K562 (cell line): Measurements from ENCODE around the gene ZNF213. TPM values are rescaled to one million over a fixed set of nuclear protein-coding genes. Genes with fewer than 3 reads are reported as not detected.

ENCODE experiments used
- ATAC-seq: fragments of 200-7000 bp; cut with Tn5 transposase; 3 replicates; pipeline ENCODE4 v1.9.1; 2020; ENCODE audit warnings: moderate library complexity
- BruUV-seq: library from RNA; stranded (reverse); fragments of 400-500 nt; replicated peaks from 2 replicates; lab custom pipeline; 2021; lab: Mats Ljungman, UMichigan
- CTCF ChIA-PET: fragments of 300-600 bp; formaldehyde crosslinking; extraction: SDS; loops from one replicate; lab custom pipeline; 2021; ENCODE audit warnings: low intra/inter-chr PET ratio; lab: Yijun Ruan, JAX
- POLR2A ChIA-PET: fragments of 300-600, 350-650 bp; sonication (Branson Sonifier 250); formaldehyde crosslinking; extraction: SDS; loops from one replicate; lab custom pipeline; 2021; ENCODE audit warnings: antibody characterized with exemption, inconsistent platforms; lab: Yijun Ruan, JAX
- DNase-seq, 4 experiments: peaks; one replicate each; pipeline versions ENCODE4 v3.0.0 to v3.0.0-alpha.2; 2011 to 2018; ENCODE audit warnings: low spot score in 3 of 4, mixed read lengths in 3 of 4; ENCODE audit errors: extremely low read depth in 1 of 4
- FAIRE-seq: peaks from 2 replicates; lab custom pipeline; 2011; peaks lifted over from hg19 to GRCh38; lab: Jason Lieb, UNC
- H2AFZ ChIP-seq: 2 replicates; pipeline ENCODE4 v1.6.0; 2011; ENCODE audit warnings: low read depth, low read length, control low read depth, inconsistent platforms
- H3K27ac ChIP-seq: fragments of 200-600 bp; 3 replicates; pipeline ENCODE4 v1.8.0; 2011; ENCODE audit warnings: low read depth, mild to moderate bottlenecking, control low read depth, inconsistent platforms, low read length, moderate library complexity, mixed read lengths; ENCODE audit errors: extremely low read depth
- H3K27me3 ChIP-seq, 2 experiments: fragments of 300-600 bp in 1 of 2; 2 replicates in 1 of 2; 3 replicates in 1 of 2; pipeline versions ENCODE4 v1.6.0 to v1.8.0; 2011; ENCODE audit warnings: inconsistent platforms in 2 of 2, low read length in 2 of 2, mild to moderate bottlenecking in 1 of 2, mixed read lengths in 1 of 2, moderate library complexity in 1 of 2; ENCODE audit not compliant: control insufficient read depth in 2 of 2, insufficient read depth in 2 of 2
- H3K36me3 ChIP-seq: fragments of 300-600 bp; 3 replicates; pipeline ENCODE4 v1.8.0; 2011; ENCODE audit warnings: mild to moderate bottlenecking, low read length, inconsistent platforms; ENCODE audit not compliant: control insufficient read depth, insufficient read depth
- H3K4me1 ChIP-seq, 2 experiments: fragments of 200-600 bp in 1 of 2; replicated peaks in 1 of 2; 2 replicates in 1 of 2; 3 replicates in 1 of 2; pipeline versions ENCODE4 v1.5.1 to v1.8.0; 2011; ENCODE audit warnings: inconsistent platforms in 2 of 2, low read length in 2 of 2, mild to moderate bottlenecking in 1 of 2, mixed read lengths in 1 of 2, moderate library complexity in 1 of 2; ENCODE audit not compliant: control insufficient read depth in 2 of 2, insufficient read depth in 2 of 2
- H3K4me2 ChIP-seq: 2 replicates; pipeline ENCODE4 v1.6.1; 2011; ENCODE audit warnings: low read length, control low read depth, inconsistent platforms, mixed read lengths; ENCODE audit not compliant: insufficient read depth
- H3K4me3 ChIP-seq: fragments of 200-600 bp; sonication (generic), shearing (Covaris generic); 2 replicates; pipeline ENCODE4 v1.5.1; 2016; ENCODE audit warnings: control low read depth, inconsistent platforms
- H3K79me2 ChIP-seq: fragments of 200-600 bp; 3 replicates; pipeline ENCODE4 v1.8.0; 2011; ENCODE audit warnings: low read length, inconsistent platforms; ENCODE audit not compliant: control insufficient read depth, insufficient read depth
- H3K9ac ChIP-seq, 2 experiments: 2 replicates each; pipeline versions ENCODE4 v1.6.0 to v1.6.1; 2011; ENCODE audit warnings: low read depth in 2 of 2, low read length in 2 of 2, control low read depth in 1 of 2, inconsistent platforms in 1 of 2, mild to moderate bottlenecking in 1 of 2, mixed read lengths in 1 of 2; ENCODE audit not compliant: insufficient read depth in 1 of 2
- H3K9me1 ChIP-seq: one replicate; pipeline ENCODE4 v1.6.0; 2011; ENCODE audit warnings: inconsistent platforms, mild to moderate bottlenecking, low read length, moderate library complexity; ENCODE audit not compliant: control insufficient read depth, insufficient read depth
- H3K9me3 ChIP-seq: replicated peaks from 2 replicates; pipeline ENCODE4 v1.5.1; 2011; ENCODE audit warnings: low read depth, low read length, inconsistent platforms; ENCODE audit not compliant: control insufficient read depth, insufficient read depth
- H4K20me1 ChIP-seq: replicated peaks from 2 replicates; pipeline ENCODE4 v1.6.1; 2011; ENCODE audit warnings: low read length, inconsistent platforms, mixed read lengths; ENCODE audit not compliant: control insufficient read depth, insufficient read depth
- CHD4 ChIP-seq: fragments of 200-600 bp; sonication (generic); IDR thresholded peaks from 3 replicates; pipeline ENCODE4 v1.6.1; 2012; ENCODE audit warnings: low read depth, mild to moderate bottlenecking, mixed read lengths, low read length, inconsistent platforms; ENCODE audit not compliant: insufficient read depth, insufficient replicate concordance, poor library complexity, severe bottlenecking
- FOXM1 ChIP-seq, 2 experiments: fragments of 450-650 bp in 1 of 2; sonication (generic) in 1 of 2; formaldehyde crosslinking in 1 of 2; IDR thresholded peaks; 2 replicates each; pipeline versions ENCODE4 v1.6.1 to v1.9.0; 2017 to 2022; ENCODE audit warnings: low read depth in 2 of 2, mild to moderate bottlenecking in 2 of 2, missing genetic modification reagents in 1 of 2, moderate library complexity in 1 of 2
- GMEB1 ChIP-seq: fragments of 250-450 bp; sonication (Bioruptor Pico); IDR thresholded peaks from 2 replicates; pipeline ENCODE4 v1.4.0; 2020; ENCODE audit warnings: mild to moderate bottlenecking
- NR0B1 ChIP-seq: fragments of 450-650 bp; IDR thresholded peaks from one replicate; pipeline ENCODE4 v1.6.1; 2018; ENCODE audit warnings: mild to moderate bottlenecking, moderate library complexity; ENCODE audit not compliant: partially characterized antibody
- PHB ChIP-seq: fragments of 250-450 bp; sonication (Bioruptor Pico); IDR thresholded peaks from 2 replicates; pipeline ENCODE4 v1.5.0; 2021
- POLR2AphosphoS5 ChIP-seq: IDR thresholded peaks from 2 replicates; pipeline ENCODE4 v1.6.1; 2011; ENCODE audit warnings: mild to moderate bottlenecking, low read depth, low read length, moderate library complexity; ENCODE audit not compliant: control insufficient read depth, insufficient read depth
- SMARCA4 ChIP-seq: fragments of 450-650 bp; IDR thresholded peaks from 2 replicates; pipeline ENCODE4 v1.6.1; 2016
- TAL1 ChIP-seq: fragments of 450-650 bp; IDR thresholded peaks from 2 replicates; pipeline ENCODE4 v1.6.1; 2016; ENCODE audit warnings: mild to moderate bottlenecking
- YBX1 ChIP-seq: fragments of 450-650 bp; IDR thresholded peaks from 2 replicates; pipeline ENCODE4 v1.7.1; 2016; ENCODE audit warnings: mild to moderate bottlenecking
- ZNF134 ChIP-seq: fragments of 250-450 bp; sonication (Bioruptor Pico); conservative IDR thresholded peaks from 2 replicates; pipeline ENCODE4 v1.4.0; 2020
- ZNF212 ChIP-seq: fragments of 450-650 bp; formaldehyde crosslinking; IDR thresholded peaks from 2 replicates; pipeline ENCODE4 v1.4.0; 2020; ENCODE audit warnings: mild to moderate bottlenecking
- ZNF354B ChIP-seq: fragments of 250-450 bp; sonication (Bioruptor Pico); IDR thresholded peaks from 2 replicates; pipeline ENCODE4 v1.4.0; 2020
- ZNF398 ChIP-seq: fragments of 250-450 bp; sonication (Bioruptor Pico); IDR thresholded peaks from 2 replicates; pipeline ENCODE4 v1.8.0; 2021; ENCODE audit warnings: moderate library complexity, mild to moderate bottlenecking, inconsistent platforms
- ZNF445 ChIP-seq: fragments of 250-450 bp; sonication (Bioruptor Pico); IDR thresholded peaks from 2 replicates; pipeline ENCODE4 v1.4.0; 2020; ENCODE audit warnings: low read depth, mild to moderate bottlenecking, moderate library complexity
- ZNF584 ChIP-seq: fragments of 200-800 bp; sonication (Bioruptor generic); IDR thresholded peaks from 2 replicates; pipeline ENCODE4 v1.6.1; 2016; ENCODE audit warnings: low read depth, mild to moderate bottlenecking, missing genetic modification characterization, missing compliant biosample characterization
- ZNF785 ChIP-seq: fragments of 250-450 bp; sonication (Bioruptor Pico); IDR thresholded peaks from 2 replicates; pipeline ENCODE4 v1.4.0; 2020; ENCODE audit warnings: mild to moderate bottlenecking
- WGBS: fragments of 100-300 bp; shearing (Covaris generic); methylation state at CpG from one replicate; pipeline ENCODE4 v1.1.6; 2016; ENCODE audit warnings: low coverage, mixed read lengths; ENCODE audit not compliant: insufficient coverage; ENCODE audit errors: missing lambda C conversion rate; 5-methylcytosine and 5-hydroxymethylcytosine counted together
- in situ Hi-C: fragments of 300-500 bp; cut with MboI; formaldehyde crosslinking; loops from 4 replicates; pipeline ENCODE4 v1.15.0; 2018; ENCODE audit warnings: inconsistent platforms, mixed read lengths
- intact Hi-C: fragments of 100-400 bp; cut with micrococcal nuclease; formaldehyde crosslinking; loops from 2 replicates; pipeline ENCODE4 v1.14.2; 2022
- polyA plus RNA-seq, 8 experiments: library from polyadenylated mRNA; depleted of rRNA in 4 of 8; stranded (reverse) in 5 of 8; unstranded in 3 of 8; fragments of >200 nt; fragmentation: Nextera tagmentation in 2 of 8; fragmentation: Illumina TruSeq in 1 of 8; extraction: Ambion mirVana in 2 of 8; extraction: Trizol in 1 of 8; gene quantifications; 2 replicates each; pipeline versions ENCODE4 v1.2.1 to v1.2.3, GENCODE V29; 2011 to 2014; ENCODE audit warnings: inconsistent platforms in 1 of 8, missing spikeins in 1 of 8
- total RNA-seq, 7 experiments: library from RNA; depleted of rRNA in 6 of 7; stranded (reverse); fragments of >200 nt in 6 of 7; fragmentation: Illumina TruSeq in 2 of 7; extraction: Trizol in 2 of 7; gene quantifications; 2 replicates each; pipeline versions ENCODE4 v1.2.1 to v1.2.3, GENCODE V29; 2011 to 2021; ENCODE audit warnings: low replicate concordance in 1 of 7

Gene ZNF213
- total and polyA plus RNA-seq, 9 of the 15 experiments (the other 6 are each of a cell fraction or from before 2014, with no cell fraction given): 0.49 to 10.0 (median 1.8) TPM

GRCh38 chr16:3085868-3086595 is 48.8 kb upstream of the ZNF213 start:
- ChIA-PET POLR2A (interaction anchor here (1.2 kb wide), 1 partner anchor 26 kb away, joined by 3 read pairs; no protein-coding TSS in a partner anchor), CTCF (no interaction called here)
- H3K4me1 ChIP-seq: peaks cover 19 to 52% of the 10 kb centered on the region in 2 experiments
- FAIRE-seq: no peak
- no peak overlapping the region for H3K27ac ChIP-seq
- 85% methylated on average over 17 of the region's 17 CpGs for WGBS
- H3K9me1 ChIP-seq: no peaks in the 10 kb centered on the region
- no TSS peak for BruUV-seq
- in situ Hi-C loops: no loop called here
- no peaks in the 10 kb centered on the region for H4K20me1 ChIP-seq
- ATAC-seq: no peak
- H3K9me3 ChIP-seq: no peaks in the 10 kb centered on the region
- H3K9ac ChIP-seq: peak overlapping the region in 1 of 2 experiments; percentile 84; a peak in 2 of 4 replicates
- peaks cover 0 to 15% of the 10 kb centered on the region in 2 experiments; a peak in 3 of 5 replicates for H3K27me3 ChIP-seq
- H2AFZ ChIP-seq: no peak overlapping the region
- intact Hi-C loops: no loop called here
- no peak for DNase-seq
- H3K4me2 ChIP-seq: no peak overlapping the region
- H3K4me3 ChIP-seq: no peak overlapping the region
- no peaks in the 10 kb centered on the region for H3K36me3 ChIP-seq
- no peaks in the 10 kb centered on the region for H3K79me2 ChIP-seq
- TF ChIP-seq SMARCA4 (no peak), PHB (CRISPR knock-in tag) (no peak), FOXM1 (IDR thresholded peaks at IDR 0.05; ENCODE audit: low read depth) (no peak), FOXM1 (CRISPR knock-in tag; IDR thresholded peaks at IDR 0.05; ENCODE audit: low read depth) (no peak), ZNF785 (CRISPR knock-in tag) (no peak), POLR2AphosphoS5 (no peak), CHD4 (no peak), NR0B1 (no peak), ZNF445 (CRISPR knock-in tag) (no peak), YBX1 (no peak), ZNF584 (CRISPR knock-in tag) (no peak), TAL1 (no peak), ZNF354B (CRISPR knock-in tag) (no peak), GMEB1 (CRISPR knock-in tag) (no peak), ZNF398 (CRISPR knock-in tag) (no peak), ZNF134 (no peak), ZNF212 (CRISPR knock-in tag) (no peak)
